SK-N-SH (cell line): ENCODE results near the gene RBM25.

Experiments
- CTCF ChIP-seq: fragments of 200-600 bp; sonication (generic); IDR thresholded peaks from 2 replicates; pipeline ENCODE4 v1.6.1; 2017; ENCODE audit warnings: antibody characterized with exemption, mild to moderate bottlenecking, moderate library complexity
- FOSL2 ChIP-seq: IDR thresholded peaks from 2 replicates; pipeline ENCODE4 v1.4.0; 2012; ENCODE audit warnings: low read depth, mild to moderate bottlenecking, moderate library complexity, borderline replicate concordance
- FOXM1 ChIP-seq: IDR thresholded peaks from 2 replicates; pipeline ENCODE4 v1.4.0; 2012; ENCODE audit warnings: low read depth, mild to moderate bottlenecking
- PBX3 ChIP-seq: IDR thresholded peaks from 2 replicates; pipeline ENCODE4; 2012
- POLR2AphosphoS5 ChIP-seq: IDR thresholded peaks from 2 replicates; pipeline ENCODE4 v1.6.1; 2012; ENCODE audit warnings: low read depth, low read length
- RAD21 ChIP-seq: IDR thresholded peaks from 2 replicates; pipeline ENCODE4 v1.6.1; 2012; ENCODE audit warnings: mild to moderate bottlenecking, low read length
- REST ChIP-seq: IDR thresholded peaks from 2 replicates; pipeline ENCODE4 v1.6.1; 2012; ENCODE audit warnings: mild to moderate bottlenecking, low read depth, low read length, moderate library complexity
- RXRA ChIP-seq: IDR thresholded peaks from 2 replicates; pipeline ENCODE4 v1.4.0; 2012; ENCODE audit warnings: low read depth, mild to moderate bottlenecking, borderline replicate concordance
- TAF1 ChIP-seq: IDR thresholded peaks from 2 replicates; pipeline ENCODE4 v1.6.1; 2012; ENCODE audit warnings: low read depth, mild to moderate bottlenecking, low read length, moderate library complexity, borderline replicate concordance
- USF2 ChIP-seq: fragments of 150-350 bp; IDR thresholded peaks from 2 replicates; pipeline ENCODE4 v1.6.1; 2017; ENCODE audit warnings: antibody characterized with exemption, low read length, low read depth, borderline replicate concordance
- YY1 ChIP-seq: IDR thresholded peaks from 2 replicates; pipeline ENCODE4 v1.4.0; 2012; ENCODE audit warnings: low read depth, mild to moderate bottlenecking

- TF ChIP-seq YY1 (no peak), FOXM1 (no peak), POLR2AphosphoS5 (no peak), RXRA (no peak), USF2 (no peak), CTCF (no peak), FOSL2 (no peak), REST (no peak), PBX3 (no peak), RAD21 (no peak), TAF1 (no peak)
These were observed 87.0 kb downstream of the RBM25 start for GRCh38 chr14:73145371-73145770.
